Spinal cord (tissue), 10 donors: ENCODE data around the gene BDH2. TPM values are rescaled to one million over a fixed set of nuclear protein-coding genes. Genes with fewer than 3 reads are reported as not detected.

ENCODE experiments used
- DNase-seq, 6 donors: peaks; one replicate each; pipeline versions ENCODE4 v3.0.0 to v3.0.0-alpha.2; 2013 to 2015; ENCODE audit warnings: low spot score in 6 of 6, low read depth in 4 of 6
- H3K27ac ChIP-seq: one replicate; pipeline ENCODE4 v1.5.1; 2013; ENCODE audit warnings: low read depth, low read length, control low read depth
- H3K27me3 ChIP-seq: one replicate; pipeline ENCODE4 v1.6.1; 2013; ENCODE audit warnings: low read length; ENCODE audit not compliant: control insufficient read depth, insufficient read depth
- H3K36me3 ChIP-seq: one replicate; pipeline ENCODE4 v1.6.1; 2013; ENCODE audit warnings: low read length; ENCODE audit not compliant: control insufficient read depth, insufficient read depth
- H3K4me1 ChIP-seq: one replicate; pipeline ENCODE4 v1.6.1; 2013; ENCODE audit warnings: low read length; ENCODE audit not compliant: control insufficient read depth, insufficient read depth
- H3K4me3 ChIP-seq: one replicate; pipeline ENCODE4 v1.5.1; 2013; ENCODE audit warnings: low read depth, low read length, control low read depth
- H3K9me3 ChIP-seq: one replicate; pipeline ENCODE4 v1.6.1; 2013; ENCODE audit warnings: low read length; ENCODE audit not compliant: control insufficient read depth, insufficient read depth
- WGBS: methylation state at CpG from one replicate; pipeline ENCODE4 v1.1.5; 2013; ENCODE audit warnings: missing lambda C conversion rate; ENCODE audit not compliant: insufficient coverage; 5-methylcytosine and 5-hydroxymethylcytosine counted together
- polyA plus RNA-seq, 2 donors: library from polyadenylated mRNA; unstranded; fragments of 120-200 nt; gene quantifications; one replicate each; pipeline ENCODE4 v1.2.1, GENCODE V29; 2013; ENCODE audit not compliant: insufficient read length in 2 of 2
- total RNA-seq, 2 donors: library from RNA; depleted of rRNA in 1 of 2; stranded (reverse); fragments of 120-200 nt in 1 of 2; fragments of >200 nt in 1 of 2; gene quantifications; one replicate each; pipeline versions ENCODE4 v1.2.3 to v1.2.4, GENCODE V29; 2013 to 2014
- donor health status: healthy.

BDH2 gene
- total and polyA plus RNA-seq, 4 donors = 47.2 to 129 (median 50.7) TPM

DNA sequence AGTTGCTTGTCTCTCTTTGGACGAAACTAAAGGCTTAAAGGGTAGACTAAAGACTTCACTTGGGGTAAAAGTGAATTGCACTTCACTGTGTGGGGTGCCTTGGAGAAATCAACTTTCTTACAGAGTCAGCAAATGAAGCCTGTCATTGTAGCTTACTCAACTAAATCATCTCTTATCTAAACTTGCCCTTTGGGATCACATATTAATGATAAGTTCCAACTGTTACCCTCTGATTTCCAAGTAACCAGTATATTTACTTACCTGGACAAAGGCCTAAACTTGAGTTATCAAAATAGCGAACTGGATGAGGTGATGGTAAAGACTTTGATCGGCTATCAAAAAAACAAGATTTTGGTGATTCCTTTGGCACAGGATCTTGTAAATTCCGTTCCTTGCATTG, 8.9 kb upstream of the BDH2 start:
- H3K4me1 ChIP-seq = no peaks in the 10 kb centered on the region
- no peaks in the 10 kb centered on the region for H3K9me3 ChIP-seq
- no peaks in the 10 kb centered on the region for H3K27me3 ChIP-seq
- H3K4me3 ChIP-seq = no peak overlapping the region
- H3K36me3 ChIP-seq = no peaks in the 10 kb centered on the region
- no peak for DNase-seq
- no peak overlapping the region for H3K27ac ChIP-seq
- WGBS = 100% methylated on average over 1 of the region's 4 CpGs

DNA sequence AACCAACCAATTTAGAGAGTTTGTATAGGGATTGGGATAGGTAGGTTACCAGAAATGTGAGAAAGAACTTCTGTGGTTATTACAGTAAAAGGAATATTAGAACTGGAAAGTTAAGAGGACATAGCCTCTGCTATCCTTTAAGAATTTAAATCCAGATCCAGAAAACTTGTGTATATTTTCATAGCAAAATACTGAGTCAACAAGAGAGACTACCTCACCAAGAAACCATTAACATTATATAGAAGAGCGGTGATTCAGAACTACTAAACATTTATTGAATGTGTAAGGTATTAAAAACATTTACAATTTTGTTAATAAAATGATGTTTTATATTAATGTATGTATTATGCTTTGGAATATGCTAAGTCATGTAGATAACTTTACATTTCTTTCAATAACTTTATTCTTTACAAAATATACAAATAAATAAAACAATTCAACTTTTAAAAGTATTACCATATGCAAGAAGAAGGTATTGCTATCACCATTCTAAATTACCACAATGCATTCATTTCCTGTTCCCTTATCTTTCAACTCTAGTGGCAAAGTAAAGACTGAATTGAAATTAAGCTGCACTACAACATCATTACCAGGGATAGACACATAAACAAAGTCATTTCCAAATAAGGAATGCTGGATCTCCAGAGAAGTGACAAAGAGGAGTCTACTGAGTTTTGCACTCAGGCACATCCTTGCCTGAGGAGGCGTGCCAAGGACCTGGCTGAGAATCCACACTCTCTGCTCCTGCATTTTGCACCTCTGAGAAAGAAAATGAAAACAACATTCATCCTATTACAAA, 6.1 kb upstream of the BDH2 start:
- no peaks in the 10 kb centered on the region for H3K36me3 ChIP-seq
- no peak overlapping the region for H3K27ac ChIP-seq
- H3K4me3 ChIP-seq = no peak overlapping the region
- H3K9me3 ChIP-seq = no peaks in the 10 kb centered on the region
- no peaks in the 10 kb centered on the region for H3K27me3 ChIP-seq
- DNase-seq = no peak
- no CpG with 5 or more reads among the region's 2 CpGs for WGBS
- no peaks in the 10 kb centered on the region for H3K4me1 ChIP-seq

DNA sequence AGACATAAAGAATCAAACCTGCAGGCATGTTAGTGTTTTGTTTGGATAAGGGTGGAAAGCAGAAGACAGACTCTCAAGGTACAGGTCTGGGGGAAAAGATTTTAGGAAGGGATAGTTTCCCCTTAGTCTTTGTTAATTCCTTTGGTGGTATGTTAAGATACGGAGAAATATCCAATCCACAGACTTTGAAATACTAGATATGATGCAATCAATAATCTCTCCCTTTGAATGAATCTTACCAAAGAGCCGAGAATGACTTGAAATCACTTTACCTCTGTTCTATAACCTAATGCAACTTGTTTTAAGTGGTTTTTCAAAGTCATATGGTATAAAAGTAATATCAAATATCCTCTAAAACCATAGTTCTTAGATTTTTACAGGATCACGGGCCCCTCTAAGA, 5.3 kb upstream of the BDH2 start:
- no peak for DNase-seq
- no peaks in the 10 kb centered on the region for H3K9me3 ChIP-seq
- no peaks in the 10 kb centered on the region for H3K4me1 ChIP-seq
- no peak overlapping the region for H3K4me3 ChIP-seq
- WGBS = no CpG with 5 or more reads among the region's 3 CpGs
- H3K36me3 ChIP-seq = no peaks in the 10 kb centered on the region
- H3K27me3 ChIP-seq = no peaks in the 10 kb centered on the region
- H3K27ac ChIP-seq = no peak overlapping the region

DNA sequence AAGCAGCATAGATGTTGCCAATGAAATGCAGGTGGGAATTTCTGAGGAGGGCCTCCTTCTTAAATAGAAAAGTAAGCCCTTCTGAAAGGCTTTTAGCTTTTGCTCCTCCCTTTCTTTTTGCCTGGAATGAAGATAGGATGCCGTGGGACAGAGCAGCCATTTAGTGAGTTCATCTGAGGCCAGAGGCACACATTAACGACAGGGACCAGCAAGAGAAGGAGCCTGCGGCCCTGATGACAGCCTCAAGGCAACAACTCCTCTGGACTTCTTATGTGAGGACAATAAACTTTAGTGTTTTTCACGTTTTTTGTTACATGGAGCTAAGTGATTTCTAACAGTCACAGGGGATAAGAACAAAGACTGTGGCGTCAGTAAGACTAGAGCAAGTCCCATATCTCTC, 1.1 kb upstream of the BDH2 start:
- 44% methylated on average over 3 of the region's 5 CpGs for WGBS
- Histone ChIP-seq H3K27ac (no peak overlapping the region), H3K4me3 (no peak overlapping the region), H3K4me1 (peaks cover 5% of the 10 kb centered on the region), H3K36me3 (no peaks in the 10 kb centered on the region), H3K27me3 (no peaks in the 10 kb centered on the region), H3K9me3 (no peaks in the 10 kb centered on the region)
- no peak for DNase-seq

DNA sequence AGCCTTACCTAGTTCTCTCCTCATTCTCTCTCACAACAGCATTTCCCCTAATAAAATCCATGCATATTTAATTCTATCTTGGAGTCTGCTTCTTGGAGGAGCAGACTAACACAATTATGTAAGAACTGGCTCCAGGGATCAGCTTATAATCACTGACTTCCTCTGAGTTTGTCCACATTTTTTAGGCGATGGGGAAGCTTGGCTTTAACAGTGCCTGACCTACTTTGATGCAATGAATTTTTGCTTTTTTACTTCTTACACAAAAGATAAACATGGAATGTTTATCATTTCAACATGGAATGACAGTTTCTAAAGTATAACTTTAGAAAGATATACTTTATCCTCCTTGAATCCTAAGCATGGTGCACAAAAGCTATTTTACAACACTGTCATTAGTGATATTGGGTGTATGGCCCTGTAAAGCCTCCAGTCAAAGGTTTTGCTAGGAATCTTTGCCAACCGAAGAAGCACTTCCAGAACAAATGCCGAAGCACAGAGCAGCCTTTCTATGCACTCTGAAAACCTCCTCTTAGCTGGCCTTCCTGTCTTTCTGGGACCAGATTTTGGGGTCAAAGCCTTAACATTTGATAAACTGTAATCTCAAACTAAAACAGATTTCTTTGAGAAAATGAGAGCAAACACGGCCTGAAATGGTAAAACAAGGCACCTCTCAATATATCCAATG, 736 bp downstream of the BDH2 start:
- WGBS = 0% methylated on average over 2 of the region's 4 CpGs
- Histone ChIP-seq H3K27ac (peak overlapping the region; percentile 70), H3K4me3 (peak overlapping the region; percentile 61), H3K9me3 (no peaks in the 10 kb centered on the region), H3K27me3 (no peaks in the 10 kb centered on the region), H3K36me3 (no peaks in the 10 kb centered on the region), H3K4me1 (peaks cover 5% of the 10 kb centered on the region)
- DNase-seq = peak in 1 of 6 donors; percentile 26

DNA sequence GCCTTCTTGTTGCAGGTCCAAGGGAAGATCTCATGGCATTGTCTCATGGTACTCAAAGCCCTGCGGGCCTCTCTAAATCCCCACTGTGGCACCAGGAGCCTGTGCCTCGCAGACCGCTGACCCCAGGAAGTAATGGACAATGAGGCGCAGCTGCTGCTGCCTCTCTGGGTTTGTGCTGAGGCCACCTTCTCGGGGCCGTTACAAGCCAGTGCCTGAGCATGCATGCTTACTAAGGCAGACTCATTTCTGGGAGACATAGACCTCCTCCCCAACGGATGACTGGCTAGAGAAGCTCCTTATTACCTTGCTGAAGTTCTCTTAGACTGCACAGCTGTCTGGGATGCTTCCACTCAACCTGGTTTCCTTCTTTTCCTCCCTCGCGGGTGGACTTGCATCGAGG, 1.3 kb downstream of the BDH2 start:
- WGBS = 74% methylated on average over 10 of the region's 10 CpGs
- Histone ChIP-seq H3K27ac (peak overlapping the region; percentile 1), H3K4me3 (no peak overlapping the region), H3K4me1 (peaks cover 5% of the 10 kb centered on the region), H3K36me3 (no peaks in the 10 kb centered on the region), H3K9me3 (no peaks in the 10 kb centered on the region), H3K27me3 (no peaks in the 10 kb centered on the region)
- no peak for DNase-seq

DNA sequence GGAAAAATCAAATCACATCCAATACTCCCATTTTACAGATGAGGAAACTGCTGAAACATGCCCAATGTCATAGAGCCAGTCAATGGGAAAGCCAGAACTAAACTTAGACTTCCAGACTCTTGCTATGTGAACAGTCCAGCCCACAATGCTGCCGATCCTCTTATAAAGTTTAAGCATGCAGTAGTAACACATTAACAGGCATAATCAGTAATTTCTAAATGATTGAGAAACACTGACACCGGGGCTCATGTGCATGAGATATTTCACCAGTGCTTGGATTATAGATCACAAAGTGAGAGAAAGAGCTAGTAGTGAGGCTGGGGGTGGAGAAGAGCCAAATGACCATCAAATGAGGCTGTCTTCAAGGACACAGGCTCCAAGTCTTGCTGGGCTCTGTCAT, 2.5 kb downstream of the BDH2 start:
- Histone ChIP-seq H3K4me3 (no peak overlapping the region), H3K27me3 (no peaks in the 10 kb centered on the region), H3K36me3 (no peaks in the 10 kb centered on the region), H3K4me1 (peaks cover 5% of the 10 kb centered on the region), H3K9me3 (no peaks in the 10 kb centered on the region), H3K27ac (no peak overlapping the region)
- DNase-seq = no peak
- WGBS = no CpG with 5 or more reads among the region's 2 CpGs

DNA sequence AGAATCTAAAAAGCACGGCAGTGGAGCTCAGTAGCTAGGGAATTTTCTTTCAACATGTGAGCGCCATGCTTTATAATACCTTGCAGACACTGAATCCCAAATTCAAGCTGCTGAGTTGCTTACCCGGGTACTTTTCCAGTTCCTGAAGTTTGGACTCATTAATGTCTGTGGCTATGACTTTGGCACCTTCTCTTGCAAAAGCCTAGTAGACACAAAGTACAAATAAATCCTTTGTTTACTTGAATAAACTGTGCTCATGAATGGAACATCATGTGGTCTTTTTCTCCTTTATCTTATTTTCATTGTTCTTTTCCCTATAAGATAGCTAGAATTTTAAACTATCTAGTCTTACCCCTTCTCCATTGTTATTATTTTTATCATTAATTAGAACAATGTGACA, 4.6 kb downstream of the BDH2 start:
- H3K36me3 ChIP-seq = peaks cover 5% of the 10 kb centered on the region
- no peak for DNase-seq
- no CpG with 5 or more reads among the region's 3 CpGs for WGBS
- no peaks in the 10 kb centered on the region for H3K27me3 ChIP-seq
- H3K4me3 ChIP-seq = no peak overlapping the region
- H3K27ac ChIP-seq = no peak overlapping the region
- no peaks in the 10 kb centered on the region for H3K9me3 ChIP-seq
- H3K4me1 ChIP-seq = peaks cover 5% of the 10 kb centered on the region

DNA sequence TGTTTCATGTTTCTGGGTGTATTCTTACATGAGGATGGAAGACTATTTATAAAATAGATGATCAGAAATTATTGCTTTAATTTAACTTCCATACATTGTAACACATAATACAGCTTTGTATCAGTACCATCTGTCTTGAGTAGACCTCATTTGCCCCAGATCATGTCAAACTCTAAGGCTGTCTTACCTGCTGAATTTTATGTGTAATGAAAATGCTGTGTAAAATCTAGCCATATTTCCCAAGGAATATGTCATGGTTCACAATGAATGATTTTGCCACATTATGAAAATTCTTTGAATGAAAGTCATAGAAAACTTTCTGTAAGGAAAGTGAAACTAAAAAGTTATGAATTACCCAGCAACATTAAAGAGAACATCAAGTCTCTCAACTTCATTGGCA, 7.4 kb downstream of the BDH2 start:
- no peak for DNase-seq
- Histone ChIP-seq H3K36me3 (peaks cover 5% of the 10 kb centered on the region), H3K27ac (no peak overlapping the region), H3K9me3 (no peaks in the 10 kb centered on the region), H3K4me1 (no peaks in the 10 kb centered on the region), H3K27me3 (no peaks in the 10 kb centered on the region), H3K4me3 (no peak overlapping the region)
